Daoy (cell line): ENCODE data around the gene LRRC26. TPM values are rescaled to one million over a fixed set of nuclear protein-coding genes. Genes with fewer than 3 reads are reported as not detected.

Experiments
- DNase-seq: peaks from one replicate; pipeline ENCODE4 v3.0.0-alpha.2; 2015; ENCODE audit warnings: low read depth
- total RNA-seq: library from RNA; depleted of rRNA; stranded (reverse); fragments of >200 nt; shearing (Covaris generic); gene quantifications from 2 replicates; pipeline ENCODE4 v1.2.3, GENCODE V29; 2014

The LRRC26 gene
- total RNA-seq, 1 experiment from 2014 or later: not detected

DNA sequence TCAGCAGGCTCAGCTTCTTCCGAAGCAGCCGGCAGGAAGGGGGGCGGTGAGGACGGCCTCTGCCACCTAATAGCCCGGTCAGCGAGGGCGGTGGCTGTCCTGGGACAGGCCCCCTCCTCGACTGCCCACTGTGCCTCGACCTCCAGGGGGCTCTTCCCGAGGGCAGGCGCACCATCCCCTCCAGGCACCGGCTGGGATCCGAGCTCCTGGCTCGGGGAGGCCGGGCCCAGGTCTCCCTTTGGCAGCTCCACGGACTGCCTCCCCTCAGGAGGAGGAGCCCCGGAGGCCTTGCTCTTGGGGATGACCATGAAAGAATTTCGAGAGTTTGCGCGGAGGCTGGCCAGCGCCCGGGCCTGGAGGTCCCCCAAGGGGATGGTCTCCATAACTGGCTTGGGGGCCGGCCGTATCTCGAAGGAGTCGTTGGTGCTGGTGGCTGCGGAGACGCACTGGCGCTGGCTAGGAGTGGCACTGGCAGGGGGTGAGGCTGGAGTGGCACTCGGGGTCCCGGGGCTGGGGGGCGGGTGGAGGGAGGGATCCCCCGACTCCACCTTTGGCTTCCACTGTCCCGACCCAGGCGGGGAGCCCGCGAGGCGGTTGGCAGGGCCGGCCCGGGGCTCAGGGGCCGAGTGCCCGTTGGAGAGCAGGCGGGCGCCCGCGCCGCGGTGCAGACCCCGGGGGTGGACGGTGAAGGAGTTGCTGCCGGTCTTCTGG, 29.7 kb upstream of the LRRC26 start:
- no peak for DNase-seq

- no peak for DNase-seq
These were observed 29.0 kb upstream of the LRRC26 start for GRCh38 chr9:137198902-137199283.

- no peak for DNase-seq
These were observed 28.4 kb upstream of the LRRC26 start for GRCh38 chr9:137198051-137198901.

GRCh38 chr9:137195525-137196220, 25.8 kb upstream of the LRRC26 start:
- no peak for DNase-seq

DNA sequence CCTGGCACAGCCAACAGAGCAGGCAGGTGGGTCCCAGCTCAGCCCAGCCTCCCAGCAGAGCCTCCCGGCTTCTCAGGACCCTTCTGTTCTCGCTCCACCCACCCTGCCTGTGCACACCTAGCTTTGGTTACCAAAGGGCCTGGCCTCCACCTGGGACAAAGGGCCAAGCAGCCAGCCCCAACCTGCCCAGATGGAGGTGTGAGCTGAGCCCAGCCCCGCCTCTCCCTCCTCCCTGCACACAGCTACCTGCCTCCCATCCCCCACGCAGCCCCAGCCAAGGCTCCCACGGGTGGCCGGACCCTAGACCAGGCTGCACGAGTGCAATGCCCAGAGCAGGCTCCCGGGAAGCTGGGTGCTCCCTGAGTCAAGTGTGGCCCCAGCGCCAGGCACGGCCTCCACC, 25.1 kb upstream of the LRRC26 start:
- no peak for DNase-seq

- DNase-seq: no peak
These were observed 24.5 kb upstream of the LRRC26 start for GRCh38 chr9:137194388-137194787.

DNA sequence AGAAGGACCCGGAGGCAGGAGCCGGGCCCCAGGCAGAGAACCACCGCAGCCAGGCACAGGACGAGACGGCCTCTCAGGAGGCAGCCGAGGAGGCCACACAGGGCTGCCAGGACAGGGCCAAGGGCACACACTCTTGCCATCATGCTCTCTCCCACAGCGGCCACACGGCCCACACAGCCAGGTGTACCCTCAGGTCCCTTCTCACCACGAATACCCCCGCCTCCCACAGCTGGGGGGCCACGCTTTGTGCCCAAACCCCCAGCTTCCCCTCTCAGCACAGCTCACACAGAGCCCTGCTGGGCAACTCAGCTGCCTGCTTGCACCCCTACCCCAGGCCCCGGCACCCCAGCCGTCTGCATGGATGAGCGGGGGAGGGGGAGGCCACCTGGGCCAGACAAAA, 23.9 kb upstream of the LRRC26 start:
- DNase-seq: no peak

GRCh38 chr9:137192859-137193258, 23.0 kb upstream of the LRRC26 start:
- no peak for DNase-seq

- no peak for DNase-seq
These were observed 22.6 kb upstream of the LRRC26 start for GRCh38 chr9:137192448-137192780.

DNA sequence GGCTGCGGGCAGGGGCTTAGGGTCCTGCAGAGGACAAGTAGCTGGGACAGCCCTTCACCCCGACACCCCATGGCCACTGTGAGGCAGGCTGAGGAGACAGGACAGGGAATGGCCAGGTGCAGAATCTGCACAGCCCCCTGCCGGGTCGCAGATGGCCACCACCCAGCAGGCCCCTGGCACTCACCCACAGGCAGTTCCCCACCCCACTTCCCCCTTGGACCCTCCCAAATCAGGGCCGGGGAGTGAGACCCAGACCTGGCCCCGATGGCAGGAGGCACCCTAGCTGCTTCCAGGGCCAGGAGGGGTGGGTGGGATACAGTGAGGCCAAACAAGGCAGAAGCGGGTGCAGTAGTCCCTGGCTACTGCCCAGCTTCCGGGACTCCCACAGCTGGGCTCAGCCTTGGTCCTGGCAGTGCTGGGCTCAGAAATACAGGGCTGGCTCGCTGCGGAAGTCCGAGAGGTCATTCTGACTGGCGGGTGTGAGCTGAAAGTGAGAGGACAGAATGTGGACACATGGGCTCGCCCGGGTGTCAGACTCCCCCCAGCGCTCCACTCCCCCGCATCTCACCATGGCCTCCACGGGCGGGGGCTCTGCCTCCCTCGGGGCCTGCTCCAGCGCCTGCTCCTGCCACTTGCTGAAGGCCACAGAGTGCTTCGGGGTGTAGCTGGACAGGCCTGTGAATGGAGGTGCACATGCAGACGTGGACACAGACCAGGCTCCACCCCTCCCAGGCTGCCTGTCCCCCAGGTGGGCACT, 22.0 kb upstream of the LRRC26 start:
- no peak for DNase-seq

GRCh38 chr9:137191245-137191644, 21.4 kb upstream of the LRRC26 start:
- no peak for DNase-seq

DNA sequence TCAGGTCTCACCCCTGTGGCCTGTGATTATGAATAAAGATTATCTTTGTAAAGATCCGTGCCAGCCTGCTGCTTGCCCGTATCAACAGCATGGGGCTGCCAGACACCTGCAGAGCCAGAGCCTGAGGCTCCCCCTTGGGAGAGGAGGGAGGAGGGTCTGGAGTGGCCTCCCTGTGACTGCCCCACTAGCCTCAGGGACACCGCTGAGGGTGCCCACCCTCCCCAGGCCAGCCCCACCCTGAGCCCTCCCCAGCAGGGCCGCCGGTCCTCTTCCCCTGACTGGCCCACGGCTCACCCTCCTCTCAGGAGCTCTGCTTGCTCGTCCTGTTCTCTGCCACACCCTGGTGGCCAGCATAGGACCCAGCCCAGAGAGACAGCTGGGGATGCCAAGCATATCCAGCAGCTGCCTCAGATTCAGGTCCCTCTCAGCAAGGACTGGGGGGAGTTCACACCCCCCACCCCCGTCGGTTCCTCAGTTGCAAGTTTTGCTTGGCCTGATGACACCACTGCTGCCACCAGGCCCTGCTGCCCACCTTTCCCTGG, 20.5 kb upstream of the LRRC26 start:
- no peak for DNase-seq

DNA sequence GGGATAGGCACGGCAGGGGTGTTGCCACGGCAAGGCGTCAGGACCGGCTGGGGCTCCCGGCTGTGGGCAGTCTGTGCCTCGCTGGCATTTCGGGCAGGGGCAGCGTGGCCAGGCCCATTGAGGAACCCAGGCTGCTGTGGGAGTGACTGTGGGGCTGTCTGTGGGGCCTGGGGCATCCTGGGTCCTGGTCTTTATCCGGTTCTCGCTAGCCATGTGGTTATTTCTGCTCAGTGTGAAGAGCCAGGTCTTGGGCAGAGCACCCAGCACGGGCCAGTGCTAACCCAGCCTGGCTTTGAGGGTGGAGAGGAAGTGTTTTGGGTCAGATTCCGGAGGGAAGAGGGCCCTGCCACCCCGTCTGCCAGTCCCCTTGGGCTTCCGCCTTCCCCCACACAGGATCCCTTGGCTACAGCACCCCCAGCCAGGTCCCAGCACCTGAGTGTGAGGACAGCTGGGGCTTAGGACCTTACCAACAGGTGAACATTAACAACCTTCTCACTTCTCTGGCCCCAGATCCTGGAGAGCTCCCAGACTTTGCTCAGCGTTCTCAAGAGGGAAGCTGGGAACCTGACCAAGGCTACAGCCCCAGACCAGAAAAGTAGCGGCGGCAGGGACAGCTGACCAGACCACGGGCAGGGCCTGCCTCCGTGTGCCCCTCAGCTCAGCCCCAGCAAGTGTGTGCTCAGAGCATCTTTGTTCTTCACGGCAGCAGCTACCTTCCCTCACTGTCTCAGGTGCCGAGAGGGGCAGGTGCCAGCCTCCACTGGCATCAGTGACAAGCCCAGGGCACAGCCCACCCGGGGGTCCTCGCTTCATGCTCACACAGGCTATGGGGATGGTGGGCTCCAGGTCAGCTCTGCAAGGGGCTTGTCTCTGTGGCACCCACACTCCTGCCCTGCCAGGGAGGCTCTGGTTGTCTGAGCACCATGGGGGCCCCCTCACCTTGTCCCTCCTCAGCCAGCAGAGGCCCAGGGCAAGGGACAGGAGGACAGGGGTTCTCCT, 19.7 kb upstream of the LRRC26 start:
- no peak for DNase-seq

DNA sequence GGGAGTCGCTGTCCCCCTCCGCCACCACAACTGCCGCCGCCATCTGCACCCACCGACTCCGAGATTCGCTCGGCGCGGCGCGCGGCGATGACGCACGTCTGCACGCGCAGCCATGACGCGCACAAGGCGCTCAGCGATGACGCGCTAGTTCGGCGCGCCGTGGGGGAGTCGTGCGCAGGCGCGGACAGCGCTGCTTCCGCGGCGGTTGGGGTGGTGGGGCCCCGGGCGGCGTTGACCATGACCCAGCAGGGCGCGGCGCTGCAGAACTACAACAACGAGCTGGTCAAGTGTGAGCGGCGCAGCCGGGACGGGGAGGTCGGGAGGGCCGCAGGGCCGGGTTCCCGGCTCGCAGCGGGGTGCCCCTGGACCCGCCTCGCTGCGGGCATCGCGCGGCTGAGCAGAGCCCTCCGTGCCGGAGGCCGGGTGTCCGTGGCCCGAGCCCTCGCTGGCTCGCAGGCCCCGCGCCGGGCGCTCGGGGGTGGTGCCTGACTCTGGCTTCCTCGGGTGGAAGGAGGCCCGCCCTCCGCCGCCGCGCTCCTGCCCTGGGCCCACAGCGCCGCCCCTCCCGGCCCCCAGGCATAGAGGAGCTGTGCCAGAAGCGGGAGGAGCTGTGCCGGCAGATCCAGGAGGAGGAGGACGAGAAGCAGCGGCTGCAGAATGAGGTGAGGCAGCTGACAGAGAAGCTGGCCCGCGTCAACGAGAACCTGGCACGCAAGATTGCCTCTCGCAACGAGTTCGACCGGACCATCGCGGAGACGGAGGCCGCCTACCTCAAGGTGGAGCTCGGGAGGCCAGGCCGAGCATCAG, 18.8 kb upstream of the LRRC26 start, which contains the start of the genes ANAPC2 and SSNA1:
Gene ANAPC2 (minus strand): TSS at position 71 of the 807 bp plus-strand sequence. CDS start 28 bp downstream, at position 43.
Gene SSNA1 (plus strand): TSS at position 187 of the 807 bp plus-strand sequence. CDS start 51 bp downstream, at position 238.
- peak; percentile 98 for DNase-seq

GRCh38 chr9:137188086-137188489, 18.2 kb upstream of the LRRC26 start:
- DNase-seq: no peak

DNA sequence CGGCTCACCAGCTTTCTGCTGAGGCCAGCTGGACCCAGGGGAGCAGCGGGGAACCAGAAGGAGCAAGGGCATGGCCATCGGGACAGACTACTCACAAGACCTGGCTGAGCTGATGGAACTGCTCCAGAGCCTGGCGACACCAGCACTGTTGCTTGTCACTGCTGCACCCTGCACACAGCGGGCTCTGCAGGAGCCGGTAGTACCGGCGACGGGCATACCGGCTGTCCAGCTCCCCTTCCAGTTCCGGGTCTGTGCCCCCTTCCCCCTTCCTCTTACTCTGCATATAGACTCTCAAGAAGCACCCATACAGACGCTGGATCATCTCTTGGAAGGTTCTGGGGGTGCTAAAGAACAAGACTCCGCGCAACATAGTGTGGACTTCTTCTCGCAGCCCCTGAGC, 17.5 kb upstream of the LRRC26 start:
- DNase-seq: no peak

GRCh38 chr9:137186385-137186784, 16.5 kb upstream of the LRRC26 start:
- no peak for DNase-seq

DNA sequence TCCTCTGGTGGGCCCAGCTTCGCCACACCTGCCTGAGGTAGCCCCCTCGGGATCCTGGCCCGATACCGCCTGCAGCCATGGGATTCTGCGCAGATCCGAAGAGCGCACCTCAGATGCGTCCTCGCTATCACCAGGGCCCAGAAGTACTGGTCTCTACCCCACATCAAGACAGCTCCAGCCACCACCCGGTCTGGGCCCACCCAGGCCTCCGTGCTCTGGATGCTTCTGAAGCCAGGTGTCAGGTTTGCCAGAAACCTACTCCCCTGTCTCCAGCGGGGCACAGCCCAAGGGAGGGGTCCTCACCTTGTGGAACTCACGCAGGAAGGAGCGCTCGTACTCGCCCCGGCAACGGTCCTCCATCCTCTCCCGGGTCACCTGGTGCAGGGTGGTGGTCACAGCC, 16.1 kb upstream of the LRRC26 start:
- DNase-seq: no peak
